ENCODE measurements around the gene TMEM11.

- TF ChIP-seq, protein P1, sequence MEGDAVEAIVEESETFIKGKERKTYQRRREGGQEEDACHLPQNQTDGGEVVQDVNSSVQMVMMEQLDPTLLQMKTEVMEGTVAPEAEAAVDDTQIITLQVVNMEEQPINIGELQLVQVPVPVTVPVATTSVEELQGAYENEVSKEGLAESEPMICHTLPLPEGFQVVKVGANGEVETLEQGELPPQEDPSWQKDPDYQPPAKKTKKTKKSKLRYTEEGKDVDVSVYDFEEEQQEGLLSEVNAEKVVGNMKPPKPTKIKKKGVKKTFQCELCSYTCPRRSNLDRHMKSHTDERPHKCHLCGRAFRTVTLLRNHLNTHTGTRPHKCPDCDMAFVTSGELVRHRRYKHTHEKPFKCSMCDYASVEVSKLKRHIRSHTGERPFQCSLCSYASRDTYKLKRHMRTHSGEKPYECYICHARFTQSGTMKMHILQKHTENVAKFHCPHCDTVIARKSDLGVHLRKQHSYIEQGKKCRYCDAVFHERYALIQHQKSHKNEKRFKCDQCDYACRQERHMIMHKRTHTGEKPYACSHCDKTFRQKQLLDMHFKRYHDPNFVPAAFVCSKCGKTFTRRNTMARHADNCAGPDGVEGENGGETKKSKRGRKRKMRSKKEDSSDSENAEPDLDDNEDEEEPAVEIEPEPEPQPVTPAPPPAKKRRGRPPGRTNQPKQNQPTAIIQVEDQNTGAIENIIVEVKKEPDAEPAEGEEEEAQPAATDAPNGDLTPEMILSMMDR (IDR thresholded peaks at IDR 0.05; ENCODE audit: low read depth, low read length, missing input control) = no peak
- TF ChIP-seq, protein P2, sequence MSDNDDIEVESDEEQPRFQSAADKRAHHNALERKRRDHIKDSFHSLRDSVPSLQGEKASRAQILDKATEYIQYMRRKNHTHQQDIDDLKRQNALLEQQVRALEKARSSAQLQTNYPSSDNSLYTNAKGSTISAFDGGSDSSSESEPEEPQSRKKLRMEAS (IDR thresholded peaks at IDR 0.05) = no peak
- TF ChIP-seq TAF1 (conservative IDR thresholded peaks at IDR 0.05) (no peak), ZBTB33 (IDR thresholded peaks at IDR 0.05) (no peak), RAD21 (IDR thresholded peaks at IDR 0.05) (no peak), SP1 (IDR thresholded peaks at IDR 0.05) (no peak)
These were observed 13.2 kb downstream of the TMEM11 start for GRCh38 chr17:21200590-21201297.

Measured in liver (tissue), 3 donors.